Central memory CD4-positive, alpha-beta T cell (primary cell): Measurements from ENCODE around the gene MEIS2.

Experiments
- DNase-seq: peaks from one replicate; pipeline ENCODE4 v3.0.0; 2022

The MEIS2 gene

DNA sequence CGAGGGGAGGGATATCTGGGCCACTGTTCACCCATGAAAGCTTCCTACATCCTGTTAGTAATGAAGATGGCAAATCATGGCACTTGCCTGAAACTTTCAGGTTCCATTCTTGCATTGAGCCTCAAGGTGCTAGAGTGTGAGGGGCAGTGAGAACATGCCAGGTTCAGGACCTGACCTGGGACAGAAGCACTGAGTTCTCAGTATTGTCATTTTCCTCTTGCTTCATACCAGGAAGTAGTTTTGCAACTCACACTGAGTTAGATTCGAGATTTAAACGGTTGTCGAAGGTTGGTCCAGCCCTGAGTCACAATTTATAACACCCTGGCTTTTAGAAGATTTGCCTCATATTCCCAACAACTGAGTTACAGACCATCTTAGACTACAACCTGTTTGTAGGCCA, 11.8 kb upstream of the MEIS2 start:
- DNase-seq: no peak

DNA sequence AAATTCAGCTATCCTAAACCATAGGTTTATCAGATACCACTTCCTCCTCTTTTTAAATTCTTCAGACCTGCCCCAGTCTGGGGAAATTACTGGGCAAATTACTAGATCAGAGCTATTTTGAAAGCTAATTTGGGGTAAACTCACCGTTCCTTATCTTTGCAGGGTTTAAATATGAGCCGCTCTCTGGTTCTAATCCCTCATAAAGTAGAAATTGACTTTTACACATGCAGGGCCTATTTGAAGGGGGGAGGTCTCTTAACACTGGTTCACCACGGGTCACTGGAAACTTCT, 11.0 kb upstream of the MEIS2 start:
- no peak for DNase-seq

DNA sequence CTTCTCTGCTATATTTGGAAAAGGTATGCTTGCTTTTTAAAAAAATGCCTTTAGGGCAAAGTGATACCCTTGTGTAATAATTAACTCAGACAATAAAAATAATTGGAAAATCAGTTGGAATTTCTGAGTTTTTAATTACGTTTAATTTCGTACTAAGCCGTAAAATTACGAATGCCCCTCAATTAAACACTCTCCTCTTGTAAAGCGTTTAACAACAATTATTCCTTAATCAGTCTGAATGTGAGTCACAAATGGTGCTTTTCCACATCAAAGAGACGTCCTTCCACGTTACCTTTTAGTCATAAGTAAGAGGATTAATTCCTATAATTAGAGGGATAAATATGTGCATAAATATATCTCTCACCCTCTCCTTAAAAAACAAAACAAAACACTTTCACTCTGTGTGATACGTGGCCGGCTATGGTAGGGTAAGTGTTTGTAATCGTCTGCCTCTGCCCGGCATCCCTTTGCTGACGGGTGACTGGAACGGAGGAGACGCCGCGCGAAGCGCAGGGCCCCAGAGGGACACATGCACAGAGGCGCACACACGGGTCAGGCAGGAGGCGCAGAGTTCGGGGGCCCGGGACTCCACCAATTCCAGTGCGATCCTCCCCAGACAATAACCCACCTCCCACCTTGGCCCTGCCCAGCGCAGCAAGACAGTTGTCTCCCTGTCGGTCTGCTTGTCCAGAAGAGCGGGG, 9.7 kb upstream of the MEIS2 start:
- no peak for DNase-seq

DNA sequence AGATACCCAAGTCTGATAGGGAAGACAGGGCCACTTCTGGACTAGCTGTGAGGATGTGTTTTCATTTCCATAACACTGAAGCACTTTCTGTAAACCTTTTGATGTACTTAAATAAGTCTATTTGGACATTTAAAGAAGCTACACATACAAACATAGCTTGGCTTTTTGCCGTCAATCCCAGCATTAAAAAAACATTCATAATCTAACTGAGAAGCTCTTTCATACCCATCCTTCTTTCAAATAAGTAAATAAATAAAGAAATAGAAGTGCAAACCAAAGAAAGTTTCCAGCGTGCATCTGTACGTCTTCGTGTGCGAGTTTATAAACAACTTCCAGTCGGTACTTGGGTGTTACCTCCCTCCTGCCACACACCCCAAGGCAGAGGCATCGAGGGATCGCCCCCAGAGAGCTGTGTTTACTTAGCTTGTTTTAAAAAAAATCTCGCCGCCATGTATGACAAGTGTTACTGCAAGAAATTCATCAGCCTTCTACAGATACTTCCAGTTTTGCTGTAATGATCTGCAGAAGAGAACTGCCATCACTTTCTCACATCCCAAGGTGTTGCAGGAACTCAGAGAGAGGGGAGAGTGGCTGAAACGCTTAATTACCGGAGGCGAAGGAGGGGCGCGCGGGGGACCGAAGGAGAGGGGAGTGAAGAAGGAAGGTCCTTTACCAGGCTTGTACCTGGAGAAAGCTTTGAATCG, 9.0 kb upstream of the MEIS2 start:
- DNase-seq: no peak

- no peak for DNase-seq
Observed at GRCh38 chr15:37108381-37109167, 8.2 kb upstream of the MEIS2 start.

- no peak for DNase-seq
Observed at GRCh38 chr15:37107744-37108380, 7.5 kb upstream of the MEIS2 start.

DNA sequence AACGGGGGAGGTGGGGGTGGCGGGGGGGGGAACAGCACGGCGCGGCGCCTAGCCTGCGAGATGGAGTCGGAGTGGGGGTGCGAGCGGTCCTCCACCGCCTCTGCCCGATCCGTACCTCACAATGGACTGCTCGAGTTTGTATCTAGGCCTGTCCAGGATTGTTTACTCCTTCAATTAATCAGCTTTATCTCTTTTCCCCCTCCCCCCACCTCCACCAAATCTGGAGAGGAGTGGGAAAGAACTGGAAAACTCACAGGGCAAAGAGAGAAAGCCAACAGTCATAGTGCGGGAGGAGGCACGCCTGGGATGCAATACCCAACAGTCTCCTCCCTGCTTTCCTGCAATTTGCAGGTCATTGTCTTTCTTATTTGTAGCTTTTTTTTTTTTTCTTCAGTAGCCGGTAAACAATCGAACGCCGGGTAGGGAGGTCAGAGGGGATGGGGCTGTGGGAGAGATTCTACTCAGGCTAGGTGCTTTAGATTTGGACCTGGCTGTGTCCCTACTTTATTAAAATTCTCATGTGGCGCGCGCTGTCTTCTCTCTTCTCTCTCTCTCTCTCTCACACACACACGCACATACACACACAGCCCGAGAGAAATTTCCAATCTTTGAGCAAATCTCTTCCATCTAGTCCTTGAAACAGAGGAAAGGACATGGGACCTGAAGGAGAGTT, 6.9 kb upstream of the MEIS2 start:
- DNase-seq: no peak

- DNase-seq: no peak
Observed at GRCh38 chr15:37106490-37107001, 6.2 kb upstream of the MEIS2 start.

DNA sequence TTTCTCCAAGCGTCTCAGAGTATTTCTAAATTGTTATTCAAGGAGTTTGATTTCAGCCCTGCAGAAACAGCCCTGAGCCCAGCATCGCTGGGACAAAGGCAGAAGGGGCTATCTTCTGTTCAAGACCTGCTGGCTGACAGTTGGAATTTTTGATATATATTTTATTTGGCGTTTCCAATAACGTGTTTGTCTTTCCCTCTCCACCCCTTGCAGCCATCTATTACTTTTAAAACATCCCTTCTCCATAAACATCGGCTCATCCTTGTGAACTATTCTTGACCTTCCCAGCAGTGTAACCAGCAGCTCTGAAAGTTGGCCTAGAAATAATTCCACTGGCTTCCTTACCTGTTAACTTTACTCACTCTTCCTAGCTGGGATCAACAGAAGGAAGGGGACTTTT, 5.5 kb upstream of the MEIS2 start:
- DNase-seq: no peak

DNA sequence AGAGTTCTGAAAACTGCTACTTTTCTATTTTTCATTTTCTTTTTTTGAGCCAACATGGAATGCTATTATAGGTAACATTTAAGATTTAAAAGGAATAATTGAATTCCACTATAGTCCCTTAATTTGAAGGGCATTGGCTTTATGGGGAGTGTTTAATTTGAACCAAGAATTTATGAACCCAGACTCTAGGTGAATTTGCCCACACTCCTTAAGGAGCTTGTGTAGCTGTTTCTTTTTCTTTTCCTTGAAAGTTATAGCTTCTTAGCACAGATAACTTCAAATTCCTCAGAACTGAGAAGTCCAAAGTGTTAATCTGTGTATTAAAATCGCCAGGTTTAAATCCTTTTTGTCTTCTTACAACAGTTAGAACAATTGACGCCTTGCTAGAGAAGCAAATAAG, 4.7 kb upstream of the MEIS2 start:
- DNase-seq: no peak

DNA sequence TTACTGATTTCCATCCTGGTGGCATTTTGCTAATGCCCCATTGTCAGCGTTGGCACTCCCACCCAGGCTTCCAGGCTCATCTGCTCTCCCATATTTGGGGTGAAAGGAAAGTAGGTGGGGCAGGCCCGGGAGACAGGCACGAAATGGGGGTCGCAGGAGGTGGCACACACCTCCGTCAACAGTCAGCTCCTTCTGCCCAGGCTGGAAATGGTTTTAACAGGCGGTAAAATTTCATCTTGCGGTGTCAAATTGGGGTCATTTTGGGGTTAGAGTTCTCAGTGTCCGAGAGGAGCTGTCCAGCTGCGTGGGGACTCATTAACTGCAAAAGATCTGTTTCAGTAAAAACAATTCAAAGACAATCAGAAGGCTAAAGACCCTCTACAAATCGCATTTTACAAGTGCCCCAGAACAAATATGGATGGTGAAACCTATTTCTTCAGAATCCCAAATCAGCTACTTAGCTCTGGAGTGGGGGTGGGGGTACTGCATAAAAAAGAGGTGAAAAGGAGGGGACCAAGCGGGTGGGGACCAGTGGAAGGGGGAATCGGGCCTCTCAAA, 4.2 kb upstream of the MEIS2 start:
- no peak for DNase-seq

DNA sequence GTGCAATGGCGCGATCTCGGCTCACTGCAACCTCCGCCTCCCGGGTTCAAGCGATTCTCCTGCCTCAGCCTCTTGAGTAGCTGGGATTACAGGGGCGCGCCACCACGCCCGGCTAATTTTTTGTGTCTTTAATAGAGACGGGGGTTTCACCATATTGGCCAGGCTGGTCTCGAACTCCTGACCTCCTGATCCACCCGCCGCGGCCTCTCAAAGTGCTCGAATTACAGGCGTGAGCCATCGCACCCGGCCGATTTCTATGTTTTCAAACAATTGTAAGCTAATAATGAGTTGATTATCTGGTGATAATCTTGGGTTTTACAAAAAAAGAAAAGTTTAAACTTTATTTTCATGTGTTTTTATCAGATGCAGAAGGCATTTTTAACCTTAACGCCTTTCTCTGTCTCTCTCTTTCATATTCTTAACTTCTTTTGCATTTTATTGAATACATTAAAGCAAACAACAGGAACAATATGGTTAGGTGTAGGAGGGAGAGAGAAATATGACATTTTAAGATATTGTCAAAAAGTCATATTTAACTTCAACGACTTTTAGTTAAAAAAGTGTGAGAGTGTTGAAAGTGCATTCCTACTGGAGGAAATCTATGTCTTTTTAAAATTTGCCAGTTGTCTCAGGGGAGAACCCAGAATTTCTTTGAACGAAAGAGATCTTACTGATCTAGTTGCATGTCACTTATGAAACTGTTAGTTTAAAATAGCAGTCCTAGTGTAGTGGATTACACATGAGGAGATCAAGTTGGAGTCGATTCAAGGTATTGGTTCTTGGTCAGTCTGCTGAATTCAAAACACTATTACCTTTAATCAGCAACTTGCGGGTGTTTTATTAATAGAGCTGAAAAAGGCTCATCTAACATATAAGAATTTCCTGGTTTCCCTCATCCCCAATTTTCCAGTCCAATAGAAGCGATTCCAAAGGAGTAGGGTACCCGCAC, 3.4 kb upstream of the MEIS2 start:
- no peak for DNase-seq

DNA sequence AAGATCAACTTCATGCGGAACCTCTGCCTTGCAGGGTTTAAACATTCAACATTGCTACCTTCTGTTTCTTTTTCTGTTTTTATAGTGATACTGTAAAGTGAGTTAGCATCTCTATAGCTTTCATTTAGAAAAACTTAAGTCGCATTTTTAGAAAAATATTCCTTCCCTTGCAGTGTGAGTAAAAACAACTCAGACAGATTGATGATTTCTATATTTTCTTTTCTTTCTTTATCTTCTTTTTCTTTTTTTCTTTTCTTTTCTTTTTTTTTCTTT, 2.8 kb upstream of the MEIS2 start:
- DNase-seq: no peak

DNA sequence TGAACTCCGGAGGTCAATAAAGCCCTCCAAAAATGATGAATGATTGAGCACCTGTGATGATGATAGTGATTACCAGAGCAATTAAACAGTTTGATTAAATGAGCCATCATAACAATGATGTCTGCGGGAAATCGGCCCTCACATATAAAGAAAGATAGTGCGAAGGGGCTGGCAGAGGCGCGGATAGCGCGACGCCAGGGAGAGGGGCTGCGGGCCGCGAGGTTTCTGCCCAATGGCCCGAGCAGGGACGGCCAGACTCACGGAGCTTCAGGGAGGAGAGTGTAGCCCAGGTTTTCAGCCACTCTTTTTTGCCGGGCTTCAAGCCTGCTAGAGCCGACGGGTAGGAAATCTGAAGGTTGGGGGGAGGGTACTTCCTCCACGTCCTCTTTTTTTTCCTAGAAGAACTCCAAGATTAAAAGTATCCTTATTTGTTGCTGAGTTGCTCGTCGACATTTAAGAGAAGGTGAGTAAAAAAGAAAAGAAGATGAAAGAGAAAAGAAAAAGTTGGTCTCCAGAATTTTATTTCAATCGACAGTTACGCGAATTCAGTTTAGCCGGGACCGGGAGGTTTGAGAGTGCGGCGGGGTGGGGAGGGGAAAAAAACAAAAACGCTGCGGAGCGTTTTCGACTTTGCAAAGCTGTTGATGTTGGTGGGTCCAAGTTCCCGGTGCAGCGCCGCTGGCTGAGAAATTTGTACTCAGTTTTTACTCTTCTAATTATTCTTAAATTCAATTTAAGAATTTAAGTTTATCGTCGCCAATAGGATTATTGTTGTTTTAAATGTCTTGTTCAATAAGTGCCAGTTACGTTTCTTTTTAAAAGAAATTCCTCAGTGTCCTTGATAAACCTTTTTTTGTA, 2.2 kb upstream of the MEIS2 start:
- DNase-seq: no peak

DNA sequence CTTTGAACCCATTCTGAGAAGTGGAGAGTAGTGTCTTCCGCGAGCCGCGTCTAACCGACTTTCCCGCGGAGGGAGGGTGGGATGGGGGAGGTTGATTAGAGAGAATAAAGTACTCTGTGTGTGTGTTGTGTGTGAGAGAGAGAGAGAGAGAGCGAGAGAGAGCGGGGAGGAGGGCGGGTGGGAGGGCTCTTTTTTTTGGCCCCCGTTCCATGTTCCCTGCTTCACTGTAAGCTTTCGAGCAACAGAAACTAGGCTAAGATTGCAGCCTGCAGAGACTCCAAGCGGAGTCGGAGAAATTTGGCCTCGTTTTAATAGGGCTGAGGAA, 1.6 kb upstream of the MEIS2 start:
- no peak for DNase-seq

- peak; percentile 17 for DNase-seq
Observed at GRCh38 chr15:37100966-37101215, 542 bp upstream of the MEIS2 start.

DNA sequence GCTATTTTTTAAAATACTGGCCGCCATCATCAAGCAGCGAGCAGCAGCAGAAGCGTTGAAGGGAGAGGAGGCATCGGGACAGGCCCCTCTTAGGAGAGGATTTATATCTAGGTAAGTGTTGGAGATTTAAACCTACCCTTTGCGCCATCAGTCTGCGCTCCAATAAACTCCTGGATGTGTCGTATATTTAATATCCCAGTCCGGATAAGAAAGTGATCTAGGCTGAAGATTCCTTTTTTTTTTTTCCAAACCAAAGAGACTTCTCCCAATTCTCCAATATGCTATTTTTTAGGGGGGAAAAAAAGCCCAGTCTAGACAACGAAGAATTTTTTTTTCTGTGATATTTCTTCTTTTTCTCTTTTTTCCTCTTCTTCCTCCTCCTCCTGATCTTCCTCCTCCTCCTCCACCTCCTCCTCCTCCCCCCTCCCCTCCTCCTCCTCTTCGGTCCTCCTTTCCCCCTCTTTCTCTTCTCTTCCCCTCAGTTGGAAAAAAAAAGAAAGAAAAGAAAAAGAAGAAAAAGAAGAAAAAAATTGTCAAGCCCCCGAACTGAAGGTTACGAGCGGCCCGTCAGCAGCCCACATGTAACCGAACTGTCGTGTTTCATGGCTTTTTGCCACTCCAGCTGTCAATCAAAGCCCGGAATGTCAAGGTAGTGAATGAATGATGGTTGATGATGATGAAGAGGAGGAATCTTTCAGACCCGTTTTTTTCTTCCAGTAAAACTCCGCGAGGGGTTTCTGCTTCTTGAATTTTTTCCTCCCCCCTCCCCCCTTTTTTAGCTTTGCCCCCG, 835 bp downstream of the MEIS2 start:
- no peak for DNase-seq

DNA sequence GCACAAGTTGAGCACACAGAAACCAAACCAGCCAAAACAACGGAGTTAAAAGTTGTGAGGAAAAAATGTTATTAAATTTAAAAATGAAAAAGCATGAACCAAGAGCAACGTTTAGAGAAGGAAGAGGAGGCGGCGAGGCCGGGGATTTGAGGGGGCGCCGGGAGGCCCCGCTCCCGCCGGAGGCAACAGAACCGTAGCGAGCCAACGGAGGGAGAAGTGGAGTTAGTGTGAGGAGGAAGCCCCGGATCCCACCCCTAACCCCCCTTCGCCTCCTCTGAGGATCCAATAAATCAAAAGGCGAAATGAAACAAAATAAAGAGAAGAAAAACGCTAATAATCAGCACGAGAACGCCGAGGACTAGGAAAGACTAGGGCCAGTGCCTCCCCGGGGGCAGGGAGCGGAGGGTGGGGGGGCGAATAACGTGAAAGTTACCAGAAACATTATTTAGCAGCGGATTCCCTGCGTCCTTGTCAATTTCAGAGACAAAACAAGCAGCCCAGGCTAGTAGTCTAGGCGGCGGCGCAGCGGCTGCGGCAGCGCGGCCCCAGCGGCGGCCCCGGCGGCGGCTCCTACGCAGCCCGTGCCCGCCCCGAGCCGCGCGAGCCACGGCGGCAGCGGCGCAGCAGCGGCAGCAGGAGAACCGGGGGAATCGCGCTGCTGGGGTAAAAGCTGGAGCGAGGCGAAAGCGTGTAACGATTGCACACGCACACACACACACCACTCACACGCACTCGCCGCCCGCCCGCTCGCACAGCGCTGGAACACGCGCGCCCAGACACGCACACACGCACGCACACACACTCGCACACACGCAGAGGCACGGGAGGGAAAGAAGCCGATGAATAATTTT, 1.7 kb downstream of the MEIS2 start:
- DNase-seq: no peak
